Measurements from ENCODE around the gene PDE6D. TPM values are rescaled to one million over a fixed set of nuclear protein-coding genes. Genes with fewer than 3 reads are reported as not detected.

The PDE6D gene
- total and polyA plus RNA-seq, 2 of the 13 experiments (the other 11 are each of a cell fraction or from before 2014, with no cell fraction given), result 14.1 to 23.2 TPM

- no peak for TF ChIP-seq TERF1 (CRISPR knock-in tag; IDR thresholded peaks at IDR 0.05)
- TF ChIP-seq HNF1B (CRISPR knock-in tag; IDR thresholded peaks at IDR 0.05), result peak; percentile 94
- no peak for TF ChIP-seq ZNF431 (CRISPR knock-in tag; IDR thresholded peaks at IDR 0.05; ENCODE audit: borderline replicate concordance, low read depth)
- peak; percentile 74; the same call in 1 of the 2 replicates for TF ChIP-seq ZNF749 (CRISPR knock-in tag; IDR thresholded peaks at IDR 0.05; ENCODE audit: borderline replicate concordance)
- TF ChIP-seq ZNF296 (CRISPR knock-in tag; conservative IDR thresholded peaks at IDR 0.05), result no peak
- peak; percentile 82 for TF ChIP-seq ARNTL (CRISPR knock-in tag; IDR thresholded peaks at IDR 0.05)
- TF ChIP-seq ZNF180 (CRISPR knock-in tag; IDR thresholded peaks at IDR 0.05; ENCODE audit: borderline replicate concordance, low read depth), result no peak
- TF ChIP-seq MTA1 (CRISPR knock-in tag; IDR thresholded peaks at IDR 0.05; ENCODE audit: borderline replicate concordance), result peak; percentile 87; the same call in 1 of the 2 replicates
- peak; percentile 35; the same call in 1 of the 2 replicates for TF ChIP-seq HOMEZ (CRISPR knock-in tag; IDR thresholded peaks at IDR 0.05; ENCODE audit: low read depth)
- peak; percentile 95 for TF ChIP-seq ZNF501 (CRISPR knock-in tag; IDR thresholded peaks at IDR 0.05)
- TF ChIP-seq RAD51 (IDR thresholded peaks at IDR 0.05; ENCODE audit: borderline replicate concordance), result peak; percentile 27; the same call in 1 of the 2 replicates
- no peak for TF ChIP-seq ETS1 (CRISPR knock-in tag; IDR thresholded peaks at IDR 0.05)
- peak; percentile 58; the same call in 1 of the 2 replicates for TF ChIP-seq EED (CRISPR knock-in tag; IDR thresholded peaks at IDR 0.05)
- TF ChIP-seq CEBPG (CRISPR knock-in tag; IDR thresholded peaks at IDR 0.05), result peak; percentile 59
- no peak for TF ChIP-seq RERE (CRISPR knock-in tag; IDR thresholded peaks at IDR 0.05; ENCODE audit: low read depth)
- TF ChIP-seq ZNF670 (CRISPR knock-in tag; IDR thresholded peaks at IDR 0.05; ENCODE audit: borderline replicate concordance), result no peak
- no peak for TF ChIP-seq SYNCRIP (IDR thresholded peaks at IDR 0.05; ENCODE audit: insufficient read depth, low read depth, low read length)
- no peak for TF ChIP-seq ZNF841 (CRISPR knock-in tag; IDR thresholded peaks at IDR 0.05; ENCODE audit: borderline replicate concordance)
These were observed 93.8 kb downstream of the PDE6D start (continued) for GRCh38 chr2:231687133-231687852.
